ENCODE results near the gene SPTBN5.
A peak's percentile ranks its signal among the peaks of the same experiment; 100 is the strongest.

Gene SPTBN5

GRCh38 chr15:41821831-41822230, 72.0 kb downstream of the SPTBN5 start:
- DNase-seq, result no peak

- DNase-seq, result no peak
These were observed 72.9 kb downstream of the SPTBN5 start for GRCh38 chr15:41820791-41821423.

DNA sequence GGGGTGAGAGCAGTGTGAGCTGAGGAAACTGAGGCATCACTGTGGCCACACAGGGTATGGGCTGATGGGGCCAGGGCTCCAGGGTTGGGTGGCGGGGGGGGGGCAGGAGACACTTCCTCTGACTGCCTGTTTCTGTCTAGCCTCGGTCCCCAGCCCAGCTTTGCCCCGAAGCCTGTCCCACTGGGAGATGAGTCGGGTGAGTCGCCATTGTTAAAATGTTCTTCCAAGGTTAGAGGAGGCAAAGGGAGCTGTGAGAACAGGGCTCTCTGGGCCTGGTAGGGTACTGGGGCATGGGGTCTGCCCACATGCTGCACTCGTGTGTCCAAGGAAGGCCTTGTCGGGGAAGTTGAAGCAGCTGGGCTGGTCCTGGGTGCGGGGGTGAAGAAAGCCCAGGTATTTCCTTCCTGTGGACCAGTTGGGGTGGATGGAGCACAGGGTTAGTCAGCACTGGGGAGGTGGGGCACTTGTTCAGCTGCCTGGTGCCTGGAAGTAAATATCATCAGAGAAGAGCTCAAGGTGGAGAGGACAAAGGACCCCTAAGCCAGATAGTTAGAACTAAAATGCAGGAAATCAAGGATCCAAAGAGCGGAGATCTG, 74.3 kb downstream of the SPTBN5 start:
- no peak for DNase-seq

DNA sequence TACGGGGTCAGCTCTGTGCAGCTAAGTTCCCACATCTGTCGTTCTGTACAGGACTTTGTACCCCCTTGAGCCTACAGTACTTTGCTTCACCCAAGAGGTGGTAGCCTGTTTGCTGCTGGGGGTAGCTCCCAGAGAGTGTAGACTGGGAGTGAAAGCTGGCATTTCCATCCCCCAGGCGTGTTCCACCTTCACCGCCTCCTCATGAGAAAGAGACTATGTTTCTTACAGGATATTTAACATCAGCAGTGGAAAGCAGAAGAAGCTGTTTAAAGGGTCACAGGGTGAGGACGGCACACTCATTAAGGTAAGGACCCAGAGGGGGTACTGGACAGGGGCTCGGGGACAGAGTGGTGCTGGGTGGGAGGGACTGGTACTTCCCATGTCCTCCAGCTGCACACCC, 76.1 kb downstream of the SPTBN5 start:
- DNase-seq, result no peak

- no peak for DNase-seq
These were observed 76.5 kb downstream of the SPTBN5 start for GRCh38 chr15:41817327-41817726.

DNA sequence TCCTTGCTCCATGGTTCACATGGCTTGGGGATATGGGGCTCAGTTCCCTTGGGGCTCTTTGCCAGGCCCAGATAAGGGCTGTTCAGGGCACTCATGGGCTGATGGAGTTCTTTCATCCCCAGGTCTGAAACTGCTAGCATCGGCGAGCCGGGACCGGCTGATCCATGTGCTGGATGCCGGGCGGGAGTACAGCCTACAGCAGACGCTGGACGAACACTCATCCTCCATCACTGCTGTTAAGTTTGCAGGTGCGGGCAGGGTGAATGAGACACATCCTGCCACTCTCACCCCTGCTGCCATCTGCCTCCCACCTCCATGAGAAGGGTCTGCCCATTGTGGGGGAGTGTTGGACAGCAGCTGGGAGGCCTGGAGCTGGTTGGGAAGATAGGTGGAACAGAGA, 77.1 kb downstream of the SPTBN5 start:
- DNase-seq, result no peak

- no peak for DNase-seq
These were observed 79.3 kb downstream of the SPTBN5 start for GRCh38 chr15:41814534-41814933.

- no peak for DNase-seq
These were observed 80.4 kb downstream of the SPTBN5 start for GRCh38 chr15:41813426-41813825.

DNA sequence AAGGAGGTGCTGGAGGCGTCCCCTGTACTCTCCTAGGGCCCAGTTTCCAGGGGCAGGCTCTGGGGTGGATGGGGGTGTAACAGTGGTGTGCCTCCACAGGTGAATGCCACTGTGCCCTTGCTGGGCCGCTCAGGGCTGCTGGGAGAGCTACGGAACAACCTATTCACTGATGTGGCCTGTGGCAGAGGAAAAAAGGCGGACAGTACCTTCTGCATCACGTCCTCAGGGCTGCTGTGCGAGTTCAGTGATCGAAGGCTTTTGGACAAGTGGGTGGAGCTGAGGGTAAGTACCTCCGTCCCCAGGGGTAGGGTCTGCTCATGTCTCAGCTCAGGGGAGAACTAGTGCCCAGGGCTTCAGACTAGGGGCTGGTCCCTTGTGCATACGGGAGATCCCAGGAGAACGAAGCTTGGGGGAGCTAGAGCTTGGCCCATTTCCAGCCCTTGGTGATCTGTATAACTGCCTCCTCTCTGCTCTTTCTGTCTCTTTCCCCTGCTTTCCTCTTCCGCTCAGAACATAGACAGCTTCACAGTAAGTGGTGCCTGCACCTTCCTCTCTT, 81.0 kb downstream of the SPTBN5 start:
- no peak for DNase-seq

DNA sequence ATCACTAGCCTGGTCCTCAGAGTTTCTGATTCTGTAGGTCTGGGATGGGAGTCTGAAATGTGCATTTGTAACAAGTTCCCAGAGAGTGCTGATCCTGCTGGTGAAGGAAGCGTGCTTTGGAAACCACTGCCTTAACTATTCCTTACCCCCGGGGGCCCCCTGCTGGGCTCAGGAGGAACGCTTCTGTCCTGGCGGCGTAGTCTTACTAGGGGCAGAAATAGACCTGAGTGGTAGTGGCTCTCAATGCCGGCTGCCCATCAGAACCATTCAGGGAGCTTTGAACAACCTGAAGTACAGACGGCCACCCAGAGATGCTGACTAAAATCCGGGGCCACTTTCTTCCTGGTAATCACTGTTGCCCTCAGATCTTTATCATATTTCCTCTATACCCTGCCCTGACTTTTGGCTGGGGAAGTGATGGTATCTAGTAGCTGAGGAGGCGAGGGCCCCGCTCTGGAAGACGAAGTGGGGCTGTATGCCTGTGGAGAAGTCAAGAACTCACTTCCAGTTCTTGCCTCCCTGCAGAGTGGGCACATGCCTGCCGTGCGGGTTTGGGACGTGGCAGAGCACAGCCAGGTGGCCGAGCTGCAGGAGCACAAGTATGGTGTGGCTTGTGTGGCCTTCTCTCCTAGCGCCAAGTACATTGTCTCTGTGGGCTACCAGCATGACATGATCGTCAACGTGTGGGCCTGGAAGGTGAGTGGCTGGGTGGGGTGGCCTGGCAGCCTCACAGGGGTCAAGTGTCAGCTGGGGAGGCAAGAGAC, 82.2 kb downstream of the SPTBN5 start:
- peak; percentile 77 to 83 for DNase-seq

- DNase-seq, result no peak
These were observed 83.0 kb downstream of the SPTBN5 start for GRCh38 chr15:41810651-41811431.

DNA sequence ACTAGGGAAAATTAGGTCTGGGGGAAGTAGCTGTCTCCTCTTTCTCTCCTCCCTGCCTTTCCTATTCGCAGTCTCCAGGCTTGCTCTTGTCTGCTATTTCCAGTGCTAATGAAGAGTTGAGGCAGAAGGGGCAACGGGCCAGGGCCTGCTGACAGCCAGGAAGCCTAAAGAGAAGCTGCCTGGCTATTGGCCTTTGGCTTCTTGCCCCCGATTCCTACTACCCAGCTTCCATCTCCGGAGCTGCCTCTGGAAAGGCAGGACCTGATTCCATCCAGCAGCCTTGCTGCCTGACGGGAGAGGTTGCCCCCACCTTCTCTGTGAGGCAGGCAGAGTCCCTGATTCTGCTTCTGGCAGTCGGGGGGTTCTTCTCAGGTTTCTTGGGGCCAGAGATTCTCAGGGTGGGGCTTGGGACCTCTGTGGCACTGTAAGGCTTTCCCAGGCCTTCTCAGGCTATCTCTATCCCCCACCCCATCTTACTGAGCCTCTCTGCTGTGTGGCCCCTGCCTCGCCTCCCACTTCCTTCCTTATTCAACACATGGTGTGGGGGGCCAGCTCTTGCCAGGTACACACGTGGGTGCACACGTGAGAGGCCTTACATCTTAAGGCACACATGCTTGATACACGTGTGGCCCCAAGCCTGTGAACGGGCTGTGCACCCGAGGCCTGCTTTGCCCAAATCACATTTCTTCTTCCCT, 84.2 kb downstream of the SPTBN5 start:
- no peak for DNase-seq

DNA sequence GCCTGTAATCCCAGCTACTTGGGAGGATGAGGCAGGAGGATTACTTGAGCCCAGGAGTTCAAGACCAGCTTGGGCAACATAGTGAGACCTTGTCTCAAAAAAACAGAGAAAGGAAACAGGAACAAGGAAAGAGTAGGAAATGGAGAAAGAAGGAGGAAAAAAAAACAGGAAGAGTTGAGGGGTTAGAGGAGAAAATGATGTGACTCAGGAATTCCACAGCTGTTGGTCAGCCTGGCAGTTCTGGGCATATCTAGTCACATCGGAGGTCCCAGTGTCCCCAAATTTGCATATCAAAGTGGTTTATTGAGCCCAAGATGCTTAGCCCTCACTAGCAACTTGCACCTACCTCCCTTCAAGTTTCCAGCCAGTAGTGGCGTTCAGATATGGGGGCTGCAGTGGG, 84.7 kb downstream of the SPTBN5 start:
- no peak for DNase-seq

GRCh38 chr15:41806291-41807181, 87.3 kb downstream of the SPTBN5 start:
- DNase-seq, result no peak

DNA sequence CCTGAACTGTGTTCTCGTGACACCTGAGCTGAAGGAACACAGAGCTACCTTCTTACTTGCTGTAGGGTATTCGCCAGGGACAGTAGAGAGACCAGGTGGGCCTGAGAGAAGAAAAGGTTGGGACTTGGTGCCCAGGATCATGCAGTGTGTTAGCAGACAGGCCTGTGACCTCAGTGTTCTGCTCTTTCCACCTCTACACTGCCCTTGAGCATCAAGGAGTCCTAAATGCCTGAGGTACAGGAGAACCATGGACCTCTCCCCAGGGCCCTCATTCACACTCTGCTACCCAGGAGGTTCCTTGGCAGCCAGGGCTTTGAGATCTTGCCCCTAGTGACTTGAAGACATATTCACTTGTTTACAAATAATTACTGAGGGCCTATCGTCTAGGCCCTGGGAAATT, 88.1 kb downstream of the SPTBN5 start:
- DNase-seq, result no peak

DNA sequence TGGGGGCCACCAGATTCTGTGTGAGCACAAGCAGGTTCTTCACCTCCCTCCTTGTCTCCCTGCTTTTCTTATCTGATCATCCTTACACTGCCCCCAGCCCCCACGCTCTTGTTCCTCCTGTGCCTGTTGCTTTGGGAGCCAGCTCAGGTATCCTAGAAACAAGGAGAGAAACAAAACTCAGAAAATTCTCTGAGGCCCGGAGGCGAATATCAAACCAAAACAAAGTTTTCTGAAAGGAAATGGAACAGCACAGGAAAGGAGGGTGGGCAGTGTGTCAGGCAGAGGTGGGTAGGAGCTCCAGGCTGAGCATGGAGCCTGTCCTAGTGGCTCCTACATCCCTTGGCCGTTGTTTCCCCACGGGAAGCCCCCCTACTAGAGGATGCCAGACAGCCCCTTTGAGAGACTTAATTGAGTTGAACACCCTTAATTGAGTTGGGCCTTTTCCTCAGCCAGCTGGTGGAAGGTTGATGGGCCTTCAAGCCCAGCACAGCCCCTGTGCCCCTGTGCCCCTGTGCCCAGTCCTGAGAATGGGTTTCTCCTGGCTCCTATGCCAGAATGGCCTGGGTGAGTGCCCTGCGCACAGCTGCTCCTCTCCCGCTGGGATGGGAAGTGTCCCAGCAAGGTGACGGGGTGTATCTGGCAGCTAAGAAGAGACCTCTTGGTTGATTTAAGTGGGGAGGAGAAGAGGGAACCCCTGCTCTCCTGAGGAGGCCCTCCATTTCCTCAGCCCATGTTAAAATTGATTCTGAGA, 88.8 kb downstream of the SPTBN5 start:
- DNase-seq, result no peak

- DNase-seq, result no peak
These were observed 89.5 kb downstream of the SPTBN5 start for GRCh38 chr15:41804361-41804760.

DNA sequence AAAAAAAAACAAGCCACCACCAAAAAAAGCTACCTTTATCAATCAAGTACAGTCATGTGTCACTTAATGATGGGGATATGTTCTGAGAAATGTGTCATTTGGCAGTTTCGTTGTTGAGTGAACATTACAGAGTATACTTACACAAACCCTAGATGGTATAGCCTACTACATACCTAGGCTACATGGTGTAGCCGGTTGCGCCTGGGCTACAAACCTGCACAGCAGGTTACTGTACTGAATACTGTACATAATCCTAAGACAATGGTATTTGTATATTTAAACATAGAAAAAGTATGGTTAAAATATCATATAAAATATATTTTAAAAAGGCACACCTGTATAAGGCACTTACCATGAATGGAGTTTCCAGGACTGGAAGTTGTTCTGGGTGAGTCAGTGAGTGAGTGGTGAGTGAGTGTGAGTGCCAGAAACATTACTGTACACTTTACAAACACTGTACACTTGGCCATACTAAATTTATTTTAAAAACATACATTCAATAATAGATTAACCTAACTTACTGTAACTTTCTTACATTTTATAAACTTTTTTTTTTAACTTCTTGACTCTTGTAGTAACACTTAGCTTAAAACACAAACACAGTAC, 91.9 kb downstream of the SPTBN5 start:
- DNase-seq, result no peak

GRCh38 chr15:41801185-41801584, 92.7 kb downstream of the SPTBN5 start:
- DNase-seq, result no peak

- no peak for DNase-seq
These were observed 94.4 kb downstream of the SPTBN5 start for GRCh38 chr15:41799488-41799805.
